Measurements from ENCODE around the gene CTDP1.
"Not testable (repeated sequence)": the region's sequence is repeated elsewhere in the genome, so short reads cannot be mapped to it uniquely, and the experiment has no call there.

Gene CTDP1

DNA sequence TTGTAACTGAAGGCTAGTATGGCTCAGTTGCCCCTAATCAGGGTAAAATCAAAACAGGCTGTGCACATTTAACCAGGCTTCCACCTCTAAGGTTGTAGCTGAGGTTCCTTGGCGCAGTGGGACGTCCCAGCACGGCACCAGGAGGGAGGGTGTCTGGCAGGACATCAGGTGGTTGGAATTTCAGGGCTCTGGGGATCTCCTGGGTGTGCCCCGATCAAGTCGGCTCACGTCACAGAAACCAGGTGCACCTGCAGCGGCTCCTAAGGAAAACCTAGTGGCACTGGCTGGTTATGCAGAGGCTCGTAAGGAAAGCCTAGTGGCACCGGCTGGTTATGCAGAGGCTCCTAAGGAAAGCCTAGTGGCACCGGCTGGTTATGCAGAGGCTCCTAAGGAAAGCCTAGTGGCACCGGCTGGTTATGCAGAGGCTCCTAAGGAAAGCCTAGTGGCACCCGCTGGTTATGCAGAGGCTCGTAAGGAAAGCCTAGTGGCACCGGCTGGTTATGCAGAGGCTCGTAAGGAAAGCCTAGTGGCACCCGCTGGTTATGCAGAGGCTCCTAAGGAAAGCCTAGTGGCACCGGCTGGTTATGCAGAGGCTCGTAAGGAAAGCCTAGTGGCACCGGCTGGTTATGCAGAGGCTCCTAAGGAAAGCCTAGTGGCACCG is 72.4 kb downstream of the CTDP1 start:
- H3K27me3 ChIP-seq (ENCODE audit: control insufficient read depth, insufficient read depth, low read length, poor library complexity, severe bottlenecking); H3K9me3 ChIP-seq (ENCODE audit: control insufficient read depth, low read length); H3K27ac ChIP-seq (ENCODE audit: insufficient read depth, low read depth, low read length, poor library complexity, severe bottlenecking); H3K4me1 ChIP-seq (ENCODE audit: control insufficient read depth, insufficient read depth, low read length); H3K4me3 ChIP-seq (ENCODE audit: insufficient read depth, low read depth, low read length): not testable (repeated sequence)
- H3K36me3 ChIP-seq (ENCODE audit: control insufficient read depth, insufficient read depth, low read length) = peaks cover 13% of the 10 kb centered on the region
- 89 to 90% methylated on average over 14 to 16 of the region's 20 CpGs for WGBS, 2 experiments

DNA sequence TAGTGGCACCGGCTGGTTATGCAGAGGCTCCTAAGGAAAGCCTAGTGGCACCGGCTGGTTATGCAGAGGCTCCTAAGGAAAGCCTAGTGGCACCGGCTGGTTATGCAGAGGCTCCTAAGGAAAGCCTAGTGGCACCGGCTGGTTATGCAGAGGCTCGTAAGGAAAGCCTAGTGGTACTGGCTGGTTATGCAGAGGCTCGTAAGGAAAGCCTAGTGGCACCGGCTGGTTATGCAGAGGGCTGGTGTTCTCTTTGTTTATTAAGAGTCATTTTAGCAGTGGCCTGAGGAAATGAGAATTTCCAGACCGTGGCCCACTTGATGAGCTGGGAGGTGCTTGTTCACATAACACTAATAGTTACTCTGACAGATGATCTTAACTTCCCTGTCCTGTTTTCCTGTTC is 73.3 kb downstream of the CTDP1 start:
- not testable (repeated sequence) for H3K9me3 ChIP-seq (ENCODE audit: control insufficient read depth, low read length); H3K4me3 ChIP-seq (ENCODE audit: insufficient read depth, low read depth, low read length); H3K4me1 ChIP-seq (ENCODE audit: control insufficient read depth, insufficient read depth, low read length); H3K27me3 ChIP-seq (ENCODE audit: control insufficient read depth, insufficient read depth, low read length, poor library complexity, severe bottlenecking); H3K27ac ChIP-seq (ENCODE audit: insufficient read depth, low read depth, low read length, poor library complexity, severe bottlenecking)
- H3K36me3 ChIP-seq (ENCODE audit: control insufficient read depth, insufficient read depth, low read length) = peaks cover 13% of the 10 kb centered on the region
- 92 to 96% methylated on average over 5 to 6 of the region's 8 CpGs for WGBS, 2 experiments

DNA sequence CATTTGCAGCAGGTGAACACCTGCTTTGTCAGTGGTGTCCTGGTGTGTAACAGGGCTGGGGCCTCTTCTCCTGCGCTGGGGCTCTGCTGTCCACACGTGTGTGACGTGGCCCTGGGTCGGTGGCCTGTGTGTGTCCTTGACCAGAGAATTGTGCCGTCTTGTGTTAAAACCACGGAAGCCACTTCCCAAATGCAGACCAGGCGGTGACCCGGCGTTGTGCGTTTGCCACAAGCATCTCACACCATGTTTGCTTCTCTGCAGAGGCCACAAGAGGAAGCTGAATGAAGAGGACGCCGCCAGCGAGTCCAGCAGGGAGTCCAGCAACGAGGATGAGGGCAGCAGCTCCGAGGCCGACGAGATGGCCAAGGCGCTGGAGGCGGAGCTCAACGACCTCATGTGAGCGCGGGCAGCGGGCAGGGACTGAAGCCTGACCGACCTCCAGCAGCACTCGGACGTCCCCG is 73.8 kb downstream of the CTDP1 start:
- 93% methylated on average over 27 of the region's 27 CpGs for WGBS, 2 experiments
- Histone ChIP-seq H3K27me3 (ENCODE audit: control insufficient read depth, insufficient read depth, low read length, poor library complexity, severe bottlenecking) (no peaks in the 10 kb centered on the region), H3K36me3 (ENCODE audit: control insufficient read depth, insufficient read depth, low read length) (peaks cover 13% of the 10 kb centered on the region), H3K4me1 (ENCODE audit: control insufficient read depth, insufficient read depth, low read length) (no peaks in the 10 kb centered on the region), H3K4me3 (ENCODE audit: insufficient read depth, low read depth, low read length) (no peak overlapping the region), H3K9me3 (ENCODE audit: control insufficient read depth, low read length) (no peaks in the 10 kb centered on the region), H3K27ac (ENCODE audit: insufficient read depth, low read depth, low read length, poor library complexity, severe bottlenecking) (no peak overlapping the region)

DNA sequence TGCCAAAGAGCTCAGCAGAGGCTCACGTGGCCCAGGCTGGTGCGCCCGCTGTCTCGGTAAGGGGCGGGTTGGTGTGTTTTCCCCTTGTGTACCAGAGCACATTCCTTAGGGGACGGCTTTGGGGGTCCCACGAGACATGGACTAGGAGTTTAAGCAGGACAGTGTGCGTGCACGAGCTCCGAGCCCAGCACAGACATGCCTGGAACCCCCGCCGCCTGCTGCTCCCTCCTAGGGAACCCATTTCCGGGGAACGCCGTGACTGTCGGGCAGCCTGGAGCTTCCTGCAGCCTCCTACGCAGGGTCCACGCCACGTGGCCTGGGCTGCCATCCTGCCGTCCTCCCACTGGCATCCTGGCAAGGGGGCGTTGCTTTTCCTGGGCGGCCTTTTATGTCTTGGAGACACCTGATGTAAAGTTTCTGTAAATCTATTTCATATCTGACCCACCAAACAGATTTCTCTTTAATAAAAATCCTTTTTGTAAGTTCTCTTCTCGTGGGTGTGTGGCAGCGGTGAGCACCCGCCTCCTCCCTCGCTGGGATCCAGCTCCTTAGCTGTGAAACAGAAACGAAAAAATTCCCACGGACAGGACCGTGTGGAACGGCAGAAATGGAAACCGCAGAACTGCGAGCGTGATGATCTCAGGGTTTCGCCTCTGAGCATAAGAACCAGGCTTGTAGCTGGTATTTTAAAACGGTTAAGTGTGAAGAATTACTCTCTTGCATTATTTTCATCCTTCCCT is 74.6 kb downstream of the CTDP1 start:
- WGBS, 2 experiments = 95 to 96% methylated on average over 35 of the region's 35 CpGs

DNA sequence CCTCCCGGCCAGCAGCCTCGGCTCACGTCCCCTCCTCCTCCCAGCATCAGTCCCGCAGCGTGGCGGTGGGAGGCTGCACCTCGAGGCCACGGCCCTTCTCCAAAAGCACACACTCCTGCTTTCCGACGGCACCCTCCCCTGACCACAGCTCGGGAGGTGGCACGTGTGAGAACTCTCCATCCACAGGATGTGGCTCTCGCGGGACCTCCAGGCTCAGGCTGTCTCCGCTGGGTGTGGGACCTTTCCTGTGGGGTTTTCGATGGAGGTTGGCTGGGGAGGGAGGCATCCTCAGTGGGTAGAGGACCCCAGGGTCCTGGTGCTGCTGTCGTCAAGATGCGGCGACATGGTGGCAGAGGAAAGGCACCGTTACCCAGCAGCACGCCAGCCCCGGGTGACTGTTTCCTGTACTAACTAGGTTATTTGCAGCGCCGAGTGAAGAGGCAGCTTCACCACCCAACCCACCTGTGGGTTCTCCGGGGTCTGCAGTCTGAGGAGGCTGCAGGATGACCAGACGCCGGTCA is 75.3 kb downstream of the CTDP1 start:
- Histone ChIP-seq H3K27ac (ENCODE audit: insufficient read depth, low read depth, low read length, poor library complexity, severe bottlenecking) (no peak overlapping the region), H3K4me1 (ENCODE audit: control insufficient read depth, insufficient read depth, low read length) (no peaks in the 10 kb centered on the region), H3K36me3 (ENCODE audit: control insufficient read depth, insufficient read depth, low read length) (peaks cover 13% of the 10 kb centered on the region), H3K27me3 (ENCODE audit: control insufficient read depth, insufficient read depth, low read length, poor library complexity, severe bottlenecking) (no peaks in the 10 kb centered on the region), H3K9me3 (ENCODE audit: control insufficient read depth, low read length) (no peaks in the 10 kb centered on the region), H3K4me3 (ENCODE audit: insufficient read depth, low read depth, low read length) (no peak overlapping the region)
- WGBS, 2 experiments = 95 to 97% methylated on average over 27 of the region's 27 CpGs

More for the DNA sequence above, 74.6 kb downstream of the CTDP1 start:
- H3K27ac ChIP-seq (ENCODE audit: insufficient read depth, low read depth, low read length, poor library complexity, severe bottlenecking) = no peak overlapping the region
- no peaks in the 10 kb centered on the region for H3K4me1 ChIP-seq (ENCODE audit: control insufficient read depth, insufficient read depth, low read length)
- no peak overlapping the region for H3K4me3 ChIP-seq (ENCODE audit: insufficient read depth, low read depth, low read length)
- no peaks in the 10 kb centered on the region for H3K9me3 ChIP-seq (ENCODE audit: control insufficient read depth, low read length)
- no peaks in the 10 kb centered on the region for H3K27me3 ChIP-seq (ENCODE audit: control insufficient read depth, insufficient read depth, low read length, poor library complexity, severe bottlenecking)
- H3K36me3 ChIP-seq (ENCODE audit: control insufficient read depth, insufficient read depth, low read length) = peaks cover 13% of the 10 kb centered on the region

DNA sequence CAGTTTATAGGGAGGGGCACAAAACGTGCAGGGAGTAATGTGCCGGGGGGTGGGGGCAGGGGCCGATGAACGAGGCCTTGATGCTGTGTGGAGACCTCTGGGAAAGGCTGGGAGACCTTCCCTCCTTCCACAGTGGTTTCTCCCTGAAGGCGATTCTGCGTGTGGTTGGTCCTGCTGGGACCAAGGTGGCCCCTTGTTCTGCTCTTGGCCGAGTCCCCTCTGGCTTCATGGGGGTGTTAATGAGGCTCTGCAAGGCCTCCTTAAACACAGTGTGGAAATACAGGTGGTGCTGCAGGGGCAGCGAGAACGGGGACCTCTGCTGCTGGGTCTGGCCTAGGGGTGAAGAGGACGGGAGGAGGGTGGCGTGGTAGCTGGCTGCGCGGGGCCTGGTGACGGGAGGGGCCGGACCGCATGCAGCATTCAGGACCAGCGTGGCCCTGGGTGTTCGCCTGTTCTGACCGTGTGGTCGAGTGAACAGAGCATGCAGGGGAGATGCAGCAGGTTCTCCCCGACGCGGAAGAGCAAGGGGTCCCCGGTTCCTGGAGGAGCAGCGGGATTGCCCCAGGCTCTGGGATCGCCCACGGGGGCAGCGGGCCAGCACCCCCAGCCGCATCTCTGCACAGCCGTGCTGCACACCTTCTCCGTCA is 76.0 kb downstream of the CTDP1 start:
- Histone ChIP-seq H3K27me3 (ENCODE audit: control insufficient read depth, insufficient read depth, low read length, poor library complexity, severe bottlenecking) (no peaks in the 10 kb centered on the region), H3K27ac (ENCODE audit: insufficient read depth, low read depth, low read length, poor library complexity, severe bottlenecking) (no peak overlapping the region), H3K4me3 (ENCODE audit: insufficient read depth, low read depth, low read length) (no peak overlapping the region), H3K36me3 (ENCODE audit: control insufficient read depth, insufficient read depth, low read length) (peaks cover 13% of the 10 kb centered on the region), H3K4me1 (ENCODE audit: control insufficient read depth, insufficient read depth, low read length) (no peaks in the 10 kb centered on the region), H3K9me3 (ENCODE audit: control insufficient read depth, low read length) (no peaks in the 10 kb centered on the region)
- 94 to 95% methylated on average over 31 of the region's 31 CpGs for WGBS, 2 experiments

DNA sequence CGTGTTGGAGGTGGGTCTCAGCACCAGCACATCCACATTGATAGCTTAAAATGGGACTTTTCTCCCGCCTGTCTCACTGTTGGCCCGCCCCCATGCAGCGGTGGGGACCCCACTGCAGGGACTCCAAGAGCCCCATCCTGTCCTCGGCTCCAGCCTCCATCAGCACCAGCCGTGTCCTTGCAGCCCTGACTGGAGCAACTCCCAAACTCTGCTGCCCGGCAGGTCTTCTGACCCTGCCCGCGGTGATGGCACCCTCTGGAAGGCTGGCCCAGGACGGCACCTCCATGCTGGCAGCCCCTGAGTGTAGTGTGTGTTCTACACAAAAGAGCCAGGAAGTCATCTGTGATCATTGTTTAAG is 76.5 kb downstream of the CTDP1 start:
- Histone ChIP-seq H3K4me1 (ENCODE audit: control insufficient read depth, insufficient read depth, low read length) (no peaks in the 10 kb centered on the region), H3K27ac (ENCODE audit: insufficient read depth, low read depth, low read length, poor library complexity, severe bottlenecking) (no peak overlapping the region), H3K4me3 (ENCODE audit: insufficient read depth, low read depth, low read length) (no peak overlapping the region), H3K9me3 (ENCODE audit: control insufficient read depth, low read length) (no peaks in the 10 kb centered on the region), H3K36me3 (ENCODE audit: control insufficient read depth, insufficient read depth, low read length) (peaks cover 13% of the 10 kb centered on the region), H3K27me3 (ENCODE audit: control insufficient read depth, insufficient read depth, low read length, poor library complexity, severe bottlenecking) (no peaks in the 10 kb centered on the region)
- WGBS, 2 experiments = 96 to 97% methylated on average over 10 of the region's 10 CpGs

DNA sequence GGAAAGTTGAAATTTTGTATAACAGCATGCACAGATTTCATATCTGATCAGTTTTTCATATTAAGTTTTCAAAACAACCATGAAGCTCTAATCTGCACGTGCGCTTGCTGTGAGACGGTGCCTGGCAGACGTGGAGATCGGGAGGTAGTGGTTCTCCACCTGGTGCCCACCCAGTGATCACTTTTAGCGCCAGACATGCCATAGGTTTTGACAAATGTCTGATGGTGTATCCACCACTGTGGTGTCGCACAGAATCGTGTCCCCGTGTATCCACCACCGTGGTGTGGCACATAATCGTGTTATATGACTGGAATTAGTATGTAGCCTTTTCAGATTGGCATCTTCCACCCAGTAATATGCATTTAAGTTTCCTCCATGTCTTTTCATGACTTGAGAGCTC is 77.2 kb downstream of the CTDP1 start:
- peaks cover 13% of the 10 kb centered on the region for H3K36me3 ChIP-seq (ENCODE audit: control insufficient read depth, insufficient read depth, low read length)
- no peak overlapping the region for H3K27ac ChIP-seq (ENCODE audit: insufficient read depth, low read depth, low read length, poor library complexity, severe bottlenecking)
- H3K4me1 ChIP-seq (ENCODE audit: control insufficient read depth, insufficient read depth, low read length) = no peaks in the 10 kb centered on the region
- WGBS, 2 experiments = 95% methylated on average over 11 of the region's 11 CpGs
- H3K27me3 ChIP-seq (ENCODE audit: control insufficient read depth, insufficient read depth, low read length, poor library complexity, severe bottlenecking) = no peaks in the 10 kb centered on the region
- no peak overlapping the region for H3K4me3 ChIP-seq (ENCODE audit: insufficient read depth, low read depth, low read length)
- H3K9me3 ChIP-seq (ENCODE audit: control insufficient read depth, low read length) = no peaks in the 10 kb centered on the region

DNA sequence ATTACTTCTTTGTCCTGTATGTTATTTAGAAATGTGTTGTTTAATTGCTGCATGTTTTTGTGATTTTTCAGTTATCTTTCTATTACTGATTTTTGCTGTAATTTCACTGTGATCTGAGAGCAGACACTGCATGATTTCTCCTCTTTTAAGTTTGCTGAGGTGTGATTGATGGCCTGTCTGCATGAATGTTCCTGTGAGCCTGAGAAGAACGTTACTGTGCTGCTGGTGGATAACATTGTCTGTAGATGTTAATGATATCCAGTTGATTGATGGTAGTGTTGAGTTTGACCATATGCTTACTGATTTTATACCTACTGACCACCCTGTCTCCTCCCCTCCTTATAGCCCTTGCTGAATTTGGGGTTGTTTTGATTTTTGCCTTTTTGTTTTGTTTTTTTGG is 80.7 kb downstream of the CTDP1 start:
- no peaks in the 10 kb centered on the region for H3K4me1 ChIP-seq (ENCODE audit: control insufficient read depth, insufficient read depth, low read length)
- H3K36me3 ChIP-seq (ENCODE audit: control insufficient read depth, insufficient read depth, low read length) = no peaks in the 10 kb centered on the region
- no peaks in the 10 kb centered on the region for H3K27me3 ChIP-seq (ENCODE audit: control insufficient read depth, insufficient read depth, low read length, poor library complexity, severe bottlenecking)
- WGBS, 2 experiments = 79 to 82% methylated on average over 1 of the region's 1 CpG
- no peak overlapping the region for H3K4me3 ChIP-seq (ENCODE audit: insufficient read depth, low read depth, low read length)
- no peaks in the 10 kb centered on the region for H3K9me3 ChIP-seq (ENCODE audit: control insufficient read depth, low read length)
- no peak overlapping the region for H3K27ac ChIP-seq (ENCODE audit: insufficient read depth, low read depth, low read length, poor library complexity, severe bottlenecking)

DNA sequence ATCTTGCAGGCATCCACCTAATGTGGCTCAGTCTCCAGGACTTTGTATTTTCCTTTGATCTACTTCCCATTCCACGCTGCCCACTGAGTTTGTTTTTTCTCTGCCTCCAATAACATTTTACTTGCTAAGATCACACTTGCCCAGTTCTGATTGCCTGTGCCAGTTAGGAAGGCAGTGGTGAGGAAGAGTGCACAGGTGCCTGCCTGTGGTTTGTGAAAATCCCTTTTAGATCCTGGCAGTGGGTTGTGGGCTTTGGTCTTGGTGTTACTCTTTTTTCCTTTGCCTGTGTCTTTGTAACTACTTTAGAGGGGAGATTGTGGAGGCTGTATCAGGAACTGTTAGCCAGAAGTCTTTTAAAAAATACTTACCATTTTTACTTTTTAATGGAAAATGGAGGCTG is 81.3 kb downstream of the CTDP1 start:
- H3K27me3 ChIP-seq (ENCODE audit: control insufficient read depth, insufficient read depth, low read length, poor library complexity, severe bottlenecking) = no peaks in the 10 kb centered on the region
- no peaks in the 10 kb centered on the region for H3K9me3 ChIP-seq (ENCODE audit: control insufficient read depth, low read length)
- no peaks in the 10 kb centered on the region for H3K36me3 ChIP-seq (ENCODE audit: control insufficient read depth, insufficient read depth, low read length)
- H3K4me3 ChIP-seq (ENCODE audit: insufficient read depth, low read depth, low read length) = no peak overlapping the region
- no peak overlapping the region for H3K27ac ChIP-seq (ENCODE audit: insufficient read depth, low read depth, low read length, poor library complexity, severe bottlenecking)
- WGBS, 2 experiments = 86 to 89% methylated on average over 1 of the region's 1 CpG
- no peaks in the 10 kb centered on the region for H3K4me1 ChIP-seq (ENCODE audit: control insufficient read depth, insufficient read depth, low read length)
